Breast epithelium (tissue), 3 donors: ENCODE results near the gene KIF14.

Experiments
- POLR2A ChIP-seq: fragments of 450-650 bp; IDR thresholded peaks from one replicate; pipeline ENCODE4 v1.6.1; 2016; ENCODE audit warnings: antibody characterized with exemption, mild to moderate bottlenecking, moderate library complexity
- POLR2AphosphoS5 ChIP-seq, 3 donors: sonication (generic); formaldehyde crosslinking; IDR thresholded peaks; one replicate each; pipeline ENCODE4 v1.6.1; 2017; ENCODE audit warnings: antibody characterized with exemption in 3 of 3
- TF ChIP-seq, protein P1 (sequence below), 3 donors: fragments of 450-650 bp; IDR thresholded peaks; one replicate each; pipeline ENCODE4 v1.5.1; 2016 to 2017; ENCODE audit warnings: antibody characterized with exemption in 3 of 3, mild to moderate bottlenecking in 3 of 3, moderate library complexity in 3 of 3

DNA sequence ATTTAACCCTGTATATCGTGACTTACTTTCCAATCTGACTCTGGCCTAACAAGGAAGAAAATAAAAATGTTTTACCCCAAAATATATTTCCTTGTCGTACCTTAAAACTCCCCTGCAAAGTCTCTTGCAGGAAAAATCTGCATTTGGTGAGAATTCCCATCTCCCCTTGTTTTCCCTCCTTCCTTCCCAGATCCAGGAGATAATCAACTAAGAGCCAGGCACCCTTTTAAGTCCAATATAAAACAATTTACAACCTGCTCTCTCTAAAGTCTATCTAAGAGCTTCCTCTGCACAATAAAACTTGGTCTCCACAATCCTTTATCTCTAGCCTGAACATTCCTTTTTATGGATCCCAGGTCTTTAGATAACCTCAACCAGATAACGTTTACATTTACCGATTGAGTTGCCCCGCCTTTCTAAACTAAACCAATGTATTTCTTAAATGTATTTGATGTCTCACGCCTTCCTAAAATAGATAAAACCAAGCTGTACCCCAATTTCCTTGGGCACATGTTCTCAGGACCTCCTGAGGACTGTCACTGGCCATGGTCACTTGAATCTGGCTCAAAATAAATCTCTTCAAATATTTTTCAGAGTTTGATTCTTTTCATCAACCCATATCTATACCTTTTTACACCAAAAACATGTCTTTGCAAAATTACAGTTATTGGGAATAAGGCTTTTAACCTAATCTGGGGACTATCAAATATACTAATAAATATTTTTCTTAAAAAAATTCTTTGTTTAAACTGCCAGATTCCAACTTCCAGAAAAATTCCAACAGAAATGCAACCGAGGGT is 48.2 kb upstream of the KIF14 start:
- no peak for TF ChIP-seq POLR2A
- TF ChIP-seq, protein P1, sequence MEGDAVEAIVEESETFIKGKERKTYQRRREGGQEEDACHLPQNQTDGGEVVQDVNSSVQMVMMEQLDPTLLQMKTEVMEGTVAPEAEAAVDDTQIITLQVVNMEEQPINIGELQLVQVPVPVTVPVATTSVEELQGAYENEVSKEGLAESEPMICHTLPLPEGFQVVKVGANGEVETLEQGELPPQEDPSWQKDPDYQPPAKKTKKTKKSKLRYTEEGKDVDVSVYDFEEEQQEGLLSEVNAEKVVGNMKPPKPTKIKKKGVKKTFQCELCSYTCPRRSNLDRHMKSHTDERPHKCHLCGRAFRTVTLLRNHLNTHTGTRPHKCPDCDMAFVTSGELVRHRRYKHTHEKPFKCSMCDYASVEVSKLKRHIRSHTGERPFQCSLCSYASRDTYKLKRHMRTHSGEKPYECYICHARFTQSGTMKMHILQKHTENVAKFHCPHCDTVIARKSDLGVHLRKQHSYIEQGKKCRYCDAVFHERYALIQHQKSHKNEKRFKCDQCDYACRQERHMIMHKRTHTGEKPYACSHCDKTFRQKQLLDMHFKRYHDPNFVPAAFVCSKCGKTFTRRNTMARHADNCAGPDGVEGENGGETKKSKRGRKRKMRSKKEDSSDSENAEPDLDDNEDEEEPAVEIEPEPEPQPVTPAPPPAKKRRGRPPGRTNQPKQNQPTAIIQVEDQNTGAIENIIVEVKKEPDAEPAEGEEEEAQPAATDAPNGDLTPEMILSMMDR (IDR thresholded peaks at IDR 0.05), result no peak
- TF ChIP-seq POLR2AphosphoS5 (IDR thresholded peaks at IDR 0.05), result no peak
